NT2/D1 (cell line): ENCODE measurements around the gene GPR108.

Experiments
- DNase-seq: peaks from one replicate; pipeline ENCODE4 v3.0.0-alpha.2; 2011; ENCODE audit warnings: low read depth, low spot score
- H3K27me3 ChIP-seq: 2 replicates; pipeline ENCODE4 v1.6.0; 2011; ENCODE audit warnings: mild to moderate bottlenecking; ENCODE audit not compliant: insufficient read length, insufficient read depth
- H3K36me3 ChIP-seq: 2 replicates; pipeline ENCODE4 v1.6.1; 2011; ENCODE audit warnings: mild to moderate bottlenecking, low read length, mixed read lengths; ENCODE audit not compliant: insufficient read depth, insufficient read length
- H3K4me1 ChIP-seq: 2 replicates; pipeline ENCODE4 v1.5.1; 2011; ENCODE audit not compliant: insufficient read depth, insufficient read length
- H3K4me3 ChIP-seq: 2 replicates; pipeline ENCODE4 v1.5.1; 2011; ENCODE audit warnings: low read depth; ENCODE audit not compliant: insufficient read length
- H3K9ac ChIP-seq: 2 replicates; pipeline ENCODE4 v1.6.0; 2011; ENCODE audit warnings: low read depth; ENCODE audit not compliant: insufficient read length
- H3K9me3 ChIP-seq: 2 replicates; pipeline ENCODE4 v1.5.1; 2011; ENCODE audit warnings: mild to moderate bottlenecking, low read length; ENCODE audit not compliant: insufficient read depth
- SUZ12 ChIP-seq: IDR thresholded peaks from 2 replicates; pipeline ENCODE4 v1.6.1; 2011; ENCODE audit not compliant: insufficient read length, insufficient read depth; ENCODE audit errors: extremely low read depth
- YY1 ChIP-seq: IDR thresholded peaks from 2 replicates; pipeline ENCODE4 v1.6.1; 2011; ENCODE audit not compliant: insufficient read length, insufficient read depth
- ZNF274 ChIP-seq: IDR thresholded peaks from 2 replicates; pipeline ENCODE4 v1.6.1; 2011; ENCODE audit warnings: mild to moderate bottlenecking, low read depth, low read length

GPR108 gene

DNA sequence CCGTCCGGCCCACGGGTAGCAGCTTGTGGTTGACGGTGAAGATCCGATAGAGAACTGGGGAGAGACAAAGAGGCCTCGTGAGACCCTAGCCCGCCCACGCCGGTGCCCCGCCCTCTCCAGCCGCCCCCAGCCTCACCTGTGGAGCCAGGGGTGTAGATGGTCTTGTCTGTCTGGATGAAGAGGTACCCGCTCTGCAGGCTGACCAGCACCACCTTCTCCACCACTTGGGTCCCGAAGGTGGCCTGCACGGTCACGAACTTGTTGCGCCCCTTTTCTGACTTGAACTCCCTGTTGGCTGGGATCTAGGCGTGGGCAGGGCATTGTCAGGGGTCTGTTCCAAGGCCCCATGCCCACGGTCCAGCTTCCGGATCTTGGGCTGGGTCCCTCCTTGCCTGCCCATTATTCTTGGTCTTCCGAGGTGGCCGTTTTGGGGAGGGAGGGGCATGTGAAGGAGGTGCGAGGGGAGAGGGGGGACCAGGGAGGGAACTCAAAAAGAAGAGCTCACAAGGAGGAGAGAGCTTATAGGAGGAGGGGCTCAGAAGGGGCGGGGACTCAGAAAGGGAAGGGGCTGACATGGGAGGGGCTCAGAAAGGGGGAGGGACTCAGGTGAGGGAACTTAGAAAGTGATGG lies 19.2 kb downstream of the GPR108 start:
- Histone ChIP-seq H3K9ac (no peak overlapping the region), H3K9me3 (no peaks in the 10 kb centered on the region), H3K4me1 (peaks cover 8% of the 10 kb centered on the region), H3K4me3 (no peak overlapping the region), H3K36me3 (no peaks in the 10 kb centered on the region), H3K27me3 (no peaks in the 10 kb centered on the region)
- no peak for DNase-seq
- TF ChIP-seq YY1 (no peak), ZNF274 (no peak), SUZ12 (no peak)

DNA sequence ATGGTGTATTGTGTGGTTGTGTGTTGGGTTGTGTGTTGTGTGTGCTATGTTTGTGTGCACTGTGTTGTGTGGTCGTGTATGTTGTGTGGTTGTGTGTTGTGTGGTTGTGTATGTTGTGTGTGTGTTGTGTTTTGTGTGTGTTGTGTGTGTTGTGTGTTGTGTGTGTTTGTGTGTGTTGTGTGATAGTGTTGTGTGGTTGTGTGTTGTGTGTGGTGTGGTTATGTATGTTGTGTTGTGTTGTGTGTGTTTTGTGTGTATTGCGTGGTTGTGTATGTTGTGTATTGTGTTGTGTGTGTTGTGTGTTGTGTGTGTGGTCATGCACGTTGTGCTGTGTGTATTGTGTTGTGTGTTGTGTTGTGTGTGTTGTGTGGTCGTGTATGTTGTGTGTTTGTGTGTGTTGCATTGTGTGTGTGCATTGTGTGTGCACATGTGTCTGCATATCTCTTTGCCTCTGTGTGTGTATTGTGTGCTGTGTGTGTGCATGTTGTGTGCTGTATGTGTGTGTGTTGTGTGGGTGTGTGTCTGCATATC lies 19.9 kb downstream of the GPR108 start:
- no peak overlapping the region for H3K9ac ChIP-seq
- no peaks in the 10 kb centered on the region for H3K9me3 ChIP-seq
- H3K36me3 ChIP-seq = no peaks in the 10 kb centered on the region
- no peak for DNase-seq
- H3K4me1 ChIP-seq = peaks cover 8% of the 10 kb centered on the region
- no peak overlapping the region for H3K4me3 ChIP-seq
- TF ChIP-seq SUZ12 = no peak
- TF ChIP-seq ZNF274 = no peak
- no peak for TF ChIP-seq YY1
- H3K27me3 ChIP-seq = no peaks in the 10 kb centered on the region

DNA sequence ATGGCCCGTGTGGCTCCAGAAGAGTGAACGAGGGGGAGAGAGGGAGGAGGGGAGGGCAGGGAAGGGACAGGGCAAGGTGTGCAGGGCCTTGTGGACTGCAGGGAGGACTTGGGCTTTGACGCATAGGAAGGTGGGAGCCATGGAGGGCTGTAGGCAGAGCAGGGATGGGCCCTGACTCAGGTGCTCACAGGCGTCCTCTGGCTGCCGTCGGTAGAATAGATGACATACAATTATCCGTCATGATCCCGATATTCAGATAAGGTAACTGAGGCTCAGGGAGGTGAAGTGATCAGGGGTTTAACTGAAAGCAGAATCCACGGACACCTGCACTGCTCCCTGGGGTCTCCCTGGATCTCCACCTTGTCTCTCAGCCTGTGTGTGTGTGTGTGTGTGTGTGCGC lies 20.3 kb downstream of the GPR108 start:
- TF ChIP-seq YY1 = no peak
- no peak for TF ChIP-seq ZNF274
- TF ChIP-seq SUZ12 = no peak

DNA sequence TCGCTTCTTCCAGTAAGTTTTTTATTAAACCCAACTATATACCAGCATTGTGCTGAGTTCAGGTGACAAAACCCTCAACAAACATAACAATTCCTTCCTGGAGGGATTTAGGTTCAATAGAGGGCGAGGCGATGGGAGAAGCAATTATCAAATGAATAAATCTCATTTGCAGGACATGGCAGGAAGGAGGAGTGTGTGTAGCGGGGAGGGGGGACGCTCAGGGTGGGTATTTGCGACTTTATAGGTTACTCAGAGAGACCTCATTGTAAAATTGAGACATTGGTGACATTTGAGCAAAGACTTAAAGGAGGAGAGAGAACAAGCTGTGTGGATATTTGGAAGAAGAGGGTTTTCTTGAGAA lies 20.8 kb downstream of the GPR108 start:
- DNase-seq = no peak
- Histone ChIP-seq H3K4me1 (peaks cover 8% of the 10 kb centered on the region), H3K9me3 (no peaks in the 10 kb centered on the region), H3K4me3 (no peak overlapping the region), H3K36me3 (peaks cover 6% of the 10 kb centered on the region), H3K27me3 (no peaks in the 10 kb centered on the region), H3K9ac (no peak overlapping the region)
- no peak for TF ChIP-seq YY1
- no peak for TF ChIP-seq SUZ12
- no peak for TF ChIP-seq ZNF274

More for the DNA sequence above, 20.3 kb downstream of the GPR108 start:
- Histone ChIP-seq H3K36me3 (peaks cover 2% of the 10 kb centered on the region), H3K27me3 (no peaks in the 10 kb centered on the region), H3K4me3 (no peak overlapping the region), H3K9me3 (no peaks in the 10 kb centered on the region), H3K9ac (no peak overlapping the region), H3K4me1 (peaks cover 8% of the 10 kb centered on the region)
- no peak for DNase-seq

DNA sequence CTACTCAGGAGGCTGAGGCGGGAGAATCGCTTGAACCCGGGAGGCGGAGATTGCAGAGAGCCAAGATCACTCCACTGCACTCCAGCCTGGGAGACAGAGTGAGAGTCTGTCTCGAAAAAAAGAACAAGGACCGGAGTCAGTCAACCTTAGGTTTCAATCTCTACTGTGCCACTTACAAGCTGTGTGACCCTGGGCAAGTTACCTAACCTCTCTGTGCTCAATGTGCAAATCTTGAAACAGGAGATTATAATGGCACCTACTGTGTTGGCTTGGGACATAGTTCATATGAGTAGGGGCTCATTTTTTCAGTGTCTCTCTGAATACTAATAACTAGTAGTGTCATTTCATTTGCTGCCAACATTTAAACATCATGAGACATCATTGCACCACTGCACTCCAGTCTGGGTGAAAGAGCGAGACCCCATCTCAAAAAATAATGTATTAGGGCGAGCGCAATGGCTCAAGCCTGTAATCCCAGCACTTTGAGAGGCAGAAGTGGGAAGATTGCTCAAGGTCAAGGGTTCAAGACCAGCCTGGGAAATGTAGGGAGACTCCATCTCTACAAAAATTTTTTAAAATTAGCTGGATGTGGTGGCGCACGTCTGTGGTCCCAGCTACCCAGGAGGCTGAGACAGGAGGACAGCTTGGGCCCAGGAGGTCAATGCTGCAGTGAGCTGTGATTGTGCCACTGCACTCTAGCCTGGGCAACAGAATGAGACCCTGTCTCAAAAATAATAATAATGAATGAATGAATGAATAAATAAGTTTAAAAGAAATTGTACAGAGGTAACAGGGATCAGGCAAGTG lies 22.4 kb downstream of the GPR108 start:
- peaks cover 10% of the 10 kb centered on the region for H3K4me1 ChIP-seq
- no peak overlapping the region for H3K4me3 ChIP-seq
- DNase-seq = no peak
- H3K9me3 ChIP-seq = no peaks in the 10 kb centered on the region
- TF ChIP-seq SUZ12 (no peak), ZNF274 (no peak), YY1 (no peak)
- no peak overlapping the region for H3K9ac ChIP-seq
- H3K27me3 ChIP-seq = peaks cover 3% of the 10 kb centered on the region
- peaks cover 6% of the 10 kb centered on the region for H3K36me3 ChIP-seq

DNA sequence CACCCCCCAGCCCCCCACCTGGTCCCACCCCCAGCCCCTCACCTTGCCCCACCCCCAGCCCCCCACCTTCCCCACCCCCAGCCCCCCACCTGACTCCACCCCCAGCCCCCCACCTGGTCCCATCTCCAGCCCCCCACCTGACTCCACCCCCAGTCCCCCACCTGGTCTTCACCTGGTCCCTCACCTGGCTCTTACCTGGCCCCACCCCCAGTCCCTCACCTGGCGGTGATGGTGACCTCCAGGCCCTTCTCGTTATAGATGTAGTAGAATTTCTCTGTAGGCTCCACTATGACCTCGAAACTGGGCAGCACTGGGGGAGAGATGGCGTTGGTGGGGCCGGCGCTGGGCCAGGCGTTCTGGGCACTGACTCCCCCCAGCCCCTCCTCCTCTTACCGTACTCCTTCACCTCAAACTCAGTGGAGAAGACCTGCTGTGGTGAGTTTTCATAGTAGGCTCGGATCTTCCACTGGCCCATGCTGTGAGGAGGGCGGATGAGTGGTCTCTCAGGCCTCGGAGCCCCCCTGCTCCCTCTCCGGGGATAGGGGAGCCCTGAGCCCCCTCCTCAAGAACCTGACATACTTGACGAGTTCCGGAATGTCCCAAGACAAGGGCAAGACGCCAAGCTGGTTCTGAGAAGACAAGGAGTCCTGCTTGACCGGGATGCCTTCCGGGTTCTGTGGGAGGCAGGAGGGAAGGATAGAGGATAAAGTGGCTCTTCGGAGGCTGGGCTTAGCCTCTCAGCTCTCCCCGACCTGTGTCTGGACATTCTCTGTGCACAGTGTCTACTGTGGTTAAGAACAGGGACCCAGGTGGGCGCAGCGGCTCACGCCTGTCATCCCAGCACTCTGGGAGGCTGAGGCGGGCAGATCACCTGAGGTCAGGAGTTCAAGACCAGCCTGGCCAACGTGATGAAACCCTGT lies 23.3 kb downstream of the GPR108 start:
- no peak for DNase-seq
- Histone ChIP-seq H3K9me3 (no peaks in the 10 kb centered on the region), H3K36me3 (peaks cover 6% of the 10 kb centered on the region), H3K27me3 (peaks cover 4% of the 10 kb centered on the region), H3K9ac (no peak overlapping the region), H3K4me3 (no peak overlapping the region), H3K4me1 (peaks cover 7% of the 10 kb centered on the region)
- TF ChIP-seq ZNF274 = no peak
